ENCODE results near the gene TIGD2.

The TIGD2 gene

DNA sequence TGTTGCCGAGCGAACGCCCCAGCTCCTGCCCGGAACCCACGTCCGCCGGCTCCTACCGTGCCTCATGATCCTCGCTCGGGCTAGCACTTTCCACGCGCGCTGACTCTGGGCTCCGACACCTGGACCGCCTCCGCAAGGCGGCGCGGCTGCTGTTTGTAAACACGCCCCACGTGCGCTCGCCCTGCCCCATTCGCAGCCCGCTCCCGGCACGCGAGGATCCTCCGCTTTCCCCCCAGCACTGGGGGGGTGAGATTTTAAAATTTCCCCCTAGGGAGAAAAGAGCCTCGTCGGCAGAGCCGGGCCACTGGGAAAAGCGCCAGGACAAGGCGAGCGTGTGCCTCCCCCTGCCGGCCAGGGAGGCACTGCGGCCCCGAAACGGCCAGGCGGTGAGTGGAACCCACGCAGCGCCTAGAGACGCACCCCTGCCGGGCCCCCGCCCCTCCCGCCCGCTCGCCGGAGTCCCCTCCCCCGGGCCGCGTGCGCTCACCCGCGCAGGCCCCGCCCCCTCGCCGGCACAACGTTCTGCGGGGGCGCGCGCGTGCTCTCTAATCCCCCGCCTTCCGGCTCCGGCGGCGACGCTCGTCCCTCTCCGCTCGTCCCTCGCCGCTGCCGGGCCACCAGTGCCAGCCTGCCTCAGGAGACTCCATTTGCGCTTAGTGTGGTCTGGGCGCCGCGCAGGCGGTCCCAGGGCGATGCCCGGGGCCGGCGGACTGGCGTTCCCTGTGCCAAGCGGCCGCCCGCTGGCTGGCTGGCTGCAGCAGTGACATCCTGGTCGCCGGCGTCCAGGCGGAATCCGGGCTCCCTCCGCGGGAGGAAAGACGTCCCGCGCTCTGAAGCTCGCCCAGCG, at the start of gene TIGD2:
Gene TIGD2, plus strand, starts transcription at position 548 of the 847 bp plus-strand sequence. CDS start 1,442 bp downstream, outside the sequence.
- DNase-seq (ENCODE audit: low read depth): peak; percentile 73

- no peak for DNase-seq (ENCODE audit: low read depth)
Measured at GRCh38 chr4:89064848-89065247, 46.5 kb upstream of the TIGD2 start.

DNA sequence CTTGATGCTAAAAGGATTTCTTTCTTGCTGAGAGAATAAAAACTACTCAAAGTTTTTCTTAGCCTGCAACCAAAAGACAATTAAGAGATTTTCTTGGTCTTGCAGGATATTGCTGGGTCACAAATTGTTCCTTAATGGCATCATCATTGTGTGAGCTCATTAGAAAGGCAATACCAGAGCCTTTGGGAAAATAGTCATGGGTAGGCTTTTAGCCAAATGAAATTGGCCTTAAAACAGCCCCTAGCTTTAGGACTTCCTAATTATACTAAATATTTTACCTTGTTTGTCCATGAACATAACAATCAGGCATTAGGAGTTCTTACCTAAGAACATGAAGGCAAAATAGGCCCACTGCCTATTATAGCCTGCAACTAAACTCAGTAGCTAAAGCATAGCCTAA, 43.9 kb upstream of the TIGD2 start:
- DNase-seq (ENCODE audit: low read depth): peak; percentile 25

GRCh38 chr4:89069481-89069880, 41.9 kb upstream of the TIGD2 start:
- no peak for DNase-seq (ENCODE audit: low read depth)

DNA sequence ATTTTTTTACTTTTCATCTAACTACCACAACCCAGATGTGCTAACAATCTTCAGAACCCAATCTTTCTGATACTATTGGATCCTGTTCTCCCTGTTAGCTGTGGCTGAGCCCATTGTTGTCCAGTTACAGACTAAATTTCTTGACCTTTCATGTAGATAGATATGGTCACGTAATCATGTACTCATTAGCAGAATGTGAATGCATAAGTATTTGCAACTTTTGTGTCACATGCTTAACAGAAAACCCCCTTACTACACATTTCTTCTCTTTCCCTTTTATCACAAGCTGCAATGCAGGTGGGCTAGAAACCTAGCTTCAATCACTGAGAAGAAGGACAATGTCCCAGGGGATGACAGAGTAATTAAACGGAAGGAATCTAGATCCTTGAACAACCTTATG, 41.3 kb upstream of the TIGD2 start:
- DNase-seq (ENCODE audit: low read depth): no peak

DNA sequence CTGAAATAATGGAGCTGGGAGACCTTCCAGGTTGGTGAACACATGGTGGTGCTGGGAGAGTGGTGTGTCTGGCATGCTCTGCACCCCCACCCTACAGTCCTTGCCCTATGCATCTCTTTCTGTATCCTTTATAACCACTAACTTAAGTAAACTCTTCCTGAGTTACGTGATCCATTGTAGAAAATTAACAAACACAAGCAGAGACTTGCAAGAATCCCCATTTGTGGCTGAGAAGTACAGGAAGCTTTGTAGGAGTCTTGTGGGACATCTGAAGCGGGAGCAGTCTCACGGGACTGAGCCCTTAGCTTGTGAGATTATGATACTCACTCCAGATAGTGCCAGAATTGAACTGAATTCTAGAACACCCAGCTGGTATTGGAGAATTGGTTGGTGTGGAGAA, 40.0 kb upstream of the TIGD2 start:
- DNase-seq (ENCODE audit: low read depth): no peak

GRCh38 chr4:89072921-89073320, 38.4 kb upstream of the TIGD2 start:
- DNase-seq (ENCODE audit: low read depth): no peak

DNA sequence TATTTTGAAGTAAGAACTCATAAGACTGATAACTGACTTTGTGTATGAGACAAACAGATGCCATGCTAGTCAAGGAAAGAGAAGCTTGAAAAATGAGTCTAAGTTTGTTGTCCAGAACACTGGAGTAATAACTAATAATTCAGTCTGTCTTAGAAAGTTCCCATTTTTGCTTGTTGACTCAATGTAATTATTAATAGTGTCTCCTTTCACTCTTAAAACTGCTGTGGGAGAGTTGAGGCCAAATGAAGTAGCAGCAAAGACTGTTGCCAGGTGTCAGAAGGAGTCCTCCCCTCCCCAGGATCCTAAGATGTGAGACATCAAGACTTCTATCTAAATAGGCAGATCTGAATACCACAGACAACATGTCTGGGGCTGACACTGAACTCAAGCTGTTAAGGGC, 33.6 kb upstream of the TIGD2 start:
- DNase-seq (ENCODE audit: low read depth): no peak

DNA sequence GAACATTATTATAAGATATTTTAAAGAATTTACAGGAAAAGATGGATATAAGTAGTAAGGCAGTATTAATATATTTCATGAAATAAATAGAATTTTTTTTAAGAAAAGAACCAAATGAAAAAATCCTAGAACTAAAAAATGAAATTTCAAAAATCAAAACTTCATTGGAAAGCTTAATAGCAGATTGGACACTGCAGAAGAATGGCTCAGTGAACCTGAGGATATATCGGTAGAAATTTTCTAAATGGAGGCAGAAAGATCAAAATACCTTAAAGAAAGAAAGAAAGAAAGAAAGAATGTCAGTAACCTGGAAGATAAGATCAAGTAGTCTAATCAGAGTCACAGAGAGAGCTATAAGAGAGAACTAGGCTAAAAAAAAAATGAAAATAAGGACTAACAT, 33.0 kb upstream of the TIGD2 start:
- DNase-seq (ENCODE audit: low read depth): no peak

- no peak for DNase-seq (ENCODE audit: low read depth)
Measured at GRCh38 chr4:89099034-89099433, 12.3 kb upstream of the TIGD2 start.

DNA sequence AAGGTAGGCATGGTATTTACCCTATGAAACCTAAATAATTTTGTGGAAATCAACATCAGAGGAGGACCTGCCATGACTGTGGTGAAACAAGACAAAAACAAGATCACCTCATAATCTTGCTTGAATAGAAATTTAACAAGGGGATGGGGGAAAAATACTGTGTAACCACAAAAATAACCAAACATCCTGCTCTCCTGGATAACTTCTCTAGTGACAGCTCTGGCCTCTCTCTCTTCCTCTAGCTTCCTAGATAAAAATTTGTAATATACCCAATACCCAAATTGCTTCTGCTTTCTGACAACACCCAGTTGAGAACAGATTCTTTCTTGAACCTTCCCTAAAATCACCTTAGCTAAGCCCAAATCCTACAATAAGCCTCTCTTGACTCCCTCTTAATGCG, 11.9 kb upstream of the TIGD2 start:
- DNase-seq (ENCODE audit: low read depth): no peak

DNA sequence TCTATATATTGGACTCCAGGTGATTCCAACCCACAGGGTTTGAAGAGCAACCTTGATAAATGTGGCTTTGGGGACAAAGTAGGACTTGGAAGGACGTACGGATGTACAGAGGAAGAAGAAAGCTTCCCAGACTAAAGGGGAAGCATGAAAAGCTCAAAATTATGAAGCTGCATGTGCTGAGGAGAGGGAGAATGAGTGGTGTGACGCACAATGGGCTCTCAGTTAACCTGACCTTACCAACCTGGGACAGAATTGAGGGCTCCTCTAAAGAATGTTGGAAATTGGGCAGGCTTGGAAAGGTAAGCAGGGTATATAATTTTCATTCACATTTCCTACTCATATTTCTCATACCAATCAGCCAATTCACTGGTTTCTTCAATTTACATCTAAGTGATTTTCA, 10.5 kb upstream of the TIGD2 start:
- DNase-seq (ENCODE audit: low read depth): no peak

DNA sequence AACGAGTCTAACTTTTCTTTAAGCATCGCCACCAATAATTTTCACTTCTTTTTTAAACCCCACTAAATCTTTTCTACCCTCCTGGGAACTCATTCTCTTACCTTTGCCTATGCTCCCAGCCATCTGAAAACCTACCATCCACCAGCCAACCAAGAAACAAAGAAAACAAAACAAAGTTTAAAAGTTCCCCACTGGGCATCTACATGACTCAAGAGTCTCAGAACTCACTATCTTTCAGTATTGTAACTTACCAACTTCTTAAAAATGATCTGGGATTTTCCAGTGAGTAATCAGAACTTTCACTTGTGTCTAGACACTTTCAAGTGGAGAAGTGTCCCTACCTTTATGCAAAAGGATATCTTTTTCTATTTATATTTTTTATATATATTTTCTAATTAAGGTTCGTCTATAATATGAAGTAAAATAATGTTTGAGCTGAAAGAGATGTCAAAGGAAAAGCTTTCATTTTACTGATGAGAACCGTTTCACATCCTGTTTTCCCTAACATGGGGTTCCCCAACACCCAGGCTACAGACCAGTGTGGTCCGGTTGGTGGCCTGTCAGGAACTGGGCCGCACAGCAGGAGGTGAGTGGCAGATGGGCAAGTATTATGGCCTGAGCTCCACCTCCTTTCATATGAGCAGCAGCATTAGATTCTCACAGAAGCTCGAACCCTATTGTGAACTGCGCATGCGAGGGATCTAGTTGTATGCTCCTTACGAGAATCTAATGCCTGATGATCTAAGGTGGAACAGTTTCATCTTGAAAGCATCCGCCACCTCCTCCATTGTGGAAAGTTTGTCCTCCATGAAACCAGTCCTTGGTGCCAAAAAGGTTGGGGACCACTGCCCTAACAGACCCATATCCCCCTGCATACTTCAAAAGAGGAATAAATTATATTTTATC, 9.8 kb upstream of the TIGD2 start:
- no peak for DNase-seq (ENCODE audit: low read depth)

DNA sequence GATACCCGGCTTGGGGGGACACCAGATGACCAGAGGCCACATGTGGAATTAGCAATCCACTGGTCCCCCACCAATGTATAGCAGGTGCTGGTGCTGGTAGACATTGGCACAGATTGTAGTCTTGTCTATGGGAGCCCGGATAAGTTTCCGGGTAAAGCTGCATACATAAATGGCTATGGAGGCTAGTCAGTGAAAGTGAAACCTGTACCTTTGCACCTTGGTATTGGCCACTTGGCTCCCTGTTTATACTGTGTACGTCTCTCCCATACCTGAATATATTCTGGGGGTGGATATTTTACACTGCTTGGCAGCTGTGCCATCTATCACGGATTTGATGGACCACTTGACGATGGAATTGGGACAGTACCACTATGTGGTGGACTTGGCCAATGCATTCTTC, 5.6 kb upstream of the TIGD2 start:
- DNase-seq (ENCODE audit: low read depth): no peak

DNA sequence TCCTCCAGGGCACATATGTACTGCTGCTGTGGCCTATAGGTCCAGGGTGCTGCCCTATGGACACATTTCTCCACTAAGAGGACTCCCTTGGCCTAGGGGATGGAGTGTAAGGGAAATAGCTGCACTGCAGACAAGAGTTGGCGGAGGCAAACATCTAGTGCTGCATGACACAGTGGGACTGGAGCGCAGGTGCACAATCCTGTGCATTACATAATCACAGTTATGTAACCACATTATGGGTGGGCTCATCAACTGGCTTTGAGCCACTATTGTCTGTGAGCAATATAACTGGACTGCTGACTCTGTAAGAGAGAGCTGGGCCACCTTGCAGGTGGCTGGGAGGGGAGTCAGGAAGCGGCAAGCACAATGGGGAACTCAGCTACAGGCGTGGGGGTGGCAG, 3.2 kb upstream of the TIGD2 start:
- no peak for DNase-seq (ENCODE audit: low read depth)

DNA sequence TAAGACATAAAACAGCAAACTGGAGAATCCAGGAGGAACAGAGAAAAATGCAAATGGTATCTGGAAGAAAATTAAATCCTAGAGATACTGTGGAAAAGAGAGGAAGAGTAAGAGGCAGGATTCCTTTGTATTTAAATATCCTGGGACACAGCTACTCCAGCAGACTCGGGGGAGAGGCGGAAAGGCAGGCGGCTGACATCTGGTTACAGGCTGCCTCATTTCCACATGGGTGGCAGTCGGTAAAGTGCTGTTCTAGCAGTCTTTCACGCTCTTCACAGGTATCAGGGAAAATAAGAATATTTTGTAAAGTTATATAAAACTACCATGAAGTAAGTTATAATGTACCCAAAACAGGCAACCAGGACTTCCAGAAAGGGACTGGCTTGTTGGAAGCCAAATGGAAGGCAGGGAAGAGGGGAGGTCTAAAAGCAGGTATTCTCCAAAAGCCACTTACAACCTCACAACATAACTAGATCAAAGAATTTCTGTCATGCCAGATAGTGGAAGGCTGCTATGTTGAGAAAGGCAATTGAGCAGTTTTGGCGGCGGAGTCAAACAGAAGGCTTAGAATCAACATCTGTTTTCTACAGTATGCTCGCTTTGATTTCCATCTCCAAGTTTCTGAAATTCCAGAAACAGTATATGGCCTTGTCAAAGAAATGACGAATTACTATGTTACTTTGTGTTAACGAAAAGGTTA, 1.3 kb upstream of the TIGD2 start:
- no peak for DNase-seq (ENCODE audit: low read depth)

- no peak for DNase-seq (ENCODE audit: low read depth)
Measured at GRCh38 chr4:89110541-89110985, 770 bp upstream of the TIGD2 start.

DNA sequence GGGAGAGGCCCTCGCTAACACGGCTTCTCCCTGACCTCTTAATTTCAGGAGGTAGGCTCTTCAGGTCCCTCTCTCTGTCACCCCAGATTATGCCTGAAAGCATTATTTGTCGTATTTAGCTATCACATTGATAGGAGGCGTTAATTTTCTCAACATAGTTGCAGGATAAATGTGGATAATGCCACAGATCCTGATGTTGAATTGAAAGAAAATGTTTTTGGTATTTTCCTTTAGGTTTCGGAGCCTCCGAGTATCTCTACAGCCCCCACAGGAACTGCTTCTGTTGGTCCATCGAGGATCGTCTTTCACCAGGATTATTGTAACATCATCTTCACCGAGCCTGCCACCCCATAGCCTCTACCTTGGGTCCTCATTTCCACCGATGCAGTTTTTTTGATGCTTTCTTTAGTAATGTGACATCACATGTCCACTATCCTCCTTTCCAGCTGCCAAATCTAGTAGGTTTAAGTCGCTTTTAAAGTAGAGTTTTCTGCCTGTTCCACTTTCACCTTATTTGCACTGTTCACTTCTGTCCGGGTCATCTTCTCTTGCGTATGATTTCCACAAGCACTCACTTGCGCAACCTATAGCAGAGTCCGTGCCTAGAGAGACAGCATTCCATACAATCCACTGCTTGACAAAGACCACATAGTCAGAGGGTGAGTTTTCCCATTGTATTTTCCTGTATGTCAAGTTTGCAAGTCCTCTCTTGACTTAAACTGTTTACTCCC, 665 bp downstream of the TIGD2 start:
- DNase-seq (ENCODE audit: low read depth): peak; percentile 68

- DNase-seq (ENCODE audit: low read depth): no peak
Measured at GRCh38 chr4:89113415-89113814, 2.1 kb downstream of the TIGD2 start.

- DNase-seq (ENCODE audit: low read depth): no peak
Measured at GRCh38 chr4:89114100-89114499, 2.8 kb downstream of the TIGD2 start.

- no peak for DNase-seq (ENCODE audit: low read depth)
Measured at GRCh38 chr4:89117115-89117514, 5.8 kb downstream of the TIGD2 start.

DNA sequence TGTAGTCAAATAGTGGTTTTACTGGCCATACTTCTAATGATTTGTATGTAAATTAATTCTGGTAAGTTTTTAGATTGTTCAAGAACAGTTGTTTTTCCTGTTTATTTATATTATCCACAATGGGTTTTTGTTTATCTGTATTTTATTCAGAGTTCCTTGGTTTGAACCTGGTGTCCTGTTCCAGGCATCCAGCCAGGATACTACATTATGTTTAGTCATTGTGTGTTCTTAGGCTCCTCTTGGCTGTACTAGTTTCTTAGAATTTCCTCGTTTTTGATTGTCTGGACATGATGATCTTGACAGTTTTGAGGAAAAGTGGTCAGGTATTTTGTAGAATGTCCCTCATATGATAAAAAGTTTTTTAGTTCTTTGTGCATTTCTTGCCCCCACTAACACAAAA, 7.8 kb downstream of the TIGD2 start:
- no peak for DNase-seq (ENCODE audit: low read depth)
